NT2/D1 (cell line): ENCODE results near the gene DSTYK.
"Not testable (repeated sequence)": the region's sequence is repeated elsewhere in the genome, so short reads cannot be mapped to it uniquely, and the experiment has no call there.

ENCODE experiments used
- DNase-seq: peaks from one replicate; pipeline ENCODE4 v3.0.0-alpha.2; 2011; ENCODE audit warnings: low read depth, low spot score
- H3K27me3 ChIP-seq: 2 replicates; pipeline ENCODE4 v1.6.0; 2011; ENCODE audit warnings: mild to moderate bottlenecking; ENCODE audit not compliant: insufficient read length, insufficient read depth
- H3K36me3 ChIP-seq: 2 replicates; pipeline ENCODE4 v1.6.1; 2011; ENCODE audit warnings: mild to moderate bottlenecking, low read length, mixed read lengths; ENCODE audit not compliant: insufficient read depth, insufficient read length
- H3K4me1 ChIP-seq: 2 replicates; pipeline ENCODE4 v1.5.1; 2011; ENCODE audit not compliant: insufficient read depth, insufficient read length
- H3K4me3 ChIP-seq: 2 replicates; pipeline ENCODE4 v1.5.1; 2011; ENCODE audit warnings: low read depth; ENCODE audit not compliant: insufficient read length
- H3K9ac ChIP-seq: 2 replicates; pipeline ENCODE4 v1.6.0; 2011; ENCODE audit warnings: low read depth; ENCODE audit not compliant: insufficient read length
- H3K9me3 ChIP-seq: 2 replicates; pipeline ENCODE4 v1.5.1; 2011; ENCODE audit warnings: mild to moderate bottlenecking, low read length; ENCODE audit not compliant: insufficient read depth
- SUZ12 ChIP-seq: IDR thresholded peaks from 2 replicates; pipeline ENCODE4 v1.6.1; 2011; ENCODE audit not compliant: insufficient read length, insufficient read depth; ENCODE audit errors: extremely low read depth
- YY1 ChIP-seq: IDR thresholded peaks from 2 replicates; pipeline ENCODE4 v1.6.1; 2011; ENCODE audit not compliant: insufficient read length, insufficient read depth
- ZNF274 ChIP-seq: IDR thresholded peaks from 2 replicates; pipeline ENCODE4 v1.6.1; 2011; ENCODE audit warnings: mild to moderate bottlenecking, low read depth, low read length

Gene DSTYK

DNA sequence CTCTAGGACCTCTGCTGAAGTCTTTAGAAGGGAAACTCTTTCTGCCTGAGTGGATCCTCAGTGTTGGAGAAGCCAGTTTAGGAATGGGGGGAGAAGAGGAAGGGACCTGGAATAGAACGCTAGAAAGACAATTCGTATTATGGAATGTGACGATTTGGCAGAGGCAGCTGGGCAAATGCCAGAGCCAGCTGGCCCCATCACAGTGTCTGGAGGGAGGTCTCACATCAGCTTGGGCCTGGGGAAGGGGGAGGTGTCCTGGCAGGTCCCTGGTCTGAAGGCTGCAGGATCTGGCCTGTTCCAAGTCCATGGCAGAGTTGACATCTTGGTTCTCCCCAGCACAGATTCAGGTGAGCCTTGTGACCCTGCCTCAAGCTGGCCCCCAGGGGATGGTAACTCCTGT lies 27.6 kb upstream of the DSTYK start:
- DNase-seq: no peak
- Histone ChIP-seq H3K9me3 (no peaks in the 10 kb centered on the region), H3K27me3 (no peaks in the 10 kb centered on the region), H3K36me3 (peaks cover 13% of the 10 kb centered on the region), H3K4me1 (no peaks in the 10 kb centered on the region), H3K9ac (no peak overlapping the region), H3K4me3 (no peak overlapping the region)
- TF ChIP-seq ZNF274: no peak
- no peak for TF ChIP-seq YY1
- no peak for TF ChIP-seq SUZ12

DNA sequence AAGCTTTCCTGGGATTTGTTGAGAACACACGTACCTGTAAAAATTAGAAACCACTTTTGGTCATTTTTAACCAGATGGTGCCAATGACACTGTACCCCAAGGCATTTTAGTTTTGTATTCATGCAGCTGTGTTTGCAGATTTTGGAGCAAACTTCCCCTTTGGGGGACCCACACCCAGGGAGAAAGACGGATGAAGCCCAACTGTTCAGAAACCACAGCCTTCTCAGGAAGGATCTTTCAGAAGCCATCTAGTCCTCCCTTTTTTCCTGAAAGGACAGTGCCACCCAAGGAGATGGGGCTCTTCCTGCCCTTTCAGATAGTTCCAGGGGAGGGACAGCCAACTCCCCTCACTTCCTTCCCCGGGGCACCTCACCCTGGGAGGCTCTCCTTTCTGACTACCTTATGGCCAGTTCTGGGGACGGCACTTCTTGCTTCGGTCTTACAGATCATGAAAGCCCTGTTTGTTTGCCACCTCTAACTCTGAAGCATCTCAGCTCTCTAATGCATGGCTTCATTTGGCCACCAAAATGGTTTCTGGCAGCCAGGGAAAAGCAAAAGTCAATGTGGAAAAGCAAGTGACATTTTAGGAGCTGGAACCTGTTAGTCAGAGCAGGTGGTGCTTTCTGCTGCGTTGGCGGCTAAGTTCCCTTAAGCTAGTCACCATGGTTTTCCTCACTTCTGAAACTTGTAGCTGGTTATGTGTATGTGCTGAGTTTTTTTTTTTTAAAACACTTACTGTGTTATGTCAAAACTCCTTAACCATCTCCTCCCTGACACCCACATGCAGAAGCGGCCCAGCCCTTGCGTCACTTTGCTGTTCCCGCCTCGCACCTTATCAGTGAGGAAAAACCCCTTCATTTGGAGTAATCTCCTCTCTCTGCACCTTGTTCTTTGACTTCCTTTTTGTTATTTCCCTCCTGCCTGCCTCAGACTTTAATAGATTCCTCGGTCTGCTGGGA lies 26.3 kb upstream of the DSTYK start:
- Histone ChIP-seq H3K27me3 (no peaks in the 10 kb centered on the region), H3K36me3 (peaks cover 11% of the 10 kb centered on the region), H3K9me3 (no peaks in the 10 kb centered on the region), H3K9ac (no peak overlapping the region), H3K4me1 (no peaks in the 10 kb centered on the region), H3K4me3 (no peak overlapping the region)
- DNase-seq: no peak
- TF ChIP-seq SUZ12 (no peak), YY1 (no peak), ZNF274 (no peak)

GRCh38 chr1:205236951-205237475 lies 25.5 kb upstream of the DSTYK start:
- DNase-seq: no peak
- H3K9ac ChIP-seq: no peak overlapping the region
- H3K4me3 ChIP-seq: no peak overlapping the region
- H3K27me3 ChIP-seq: no peaks in the 10 kb centered on the region
- peaks cover 9% of the 10 kb centered on the region for H3K36me3 ChIP-seq
- no peaks in the 10 kb centered on the region for H3K4me1 ChIP-seq
- TF ChIP-seq SUZ12: no peak
- TF ChIP-seq YY1: no peak
- no peak for TF ChIP-seq ZNF274
- no peaks in the 10 kb centered on the region for H3K9me3 ChIP-seq

GRCh38 chr1:205236526-205236925 lies 25.0 kb upstream of the DSTYK start:
- H3K36me3 ChIP-seq: peaks cover 4% of the 10 kb centered on the region
- H3K4me3 ChIP-seq: no peak overlapping the region
- H3K9me3 ChIP-seq: no peaks in the 10 kb centered on the region
- no peaks in the 10 kb centered on the region for H3K27me3 ChIP-seq
- no peak for DNase-seq
- H3K9ac ChIP-seq: no peak overlapping the region
- TF ChIP-seq YY1 (no peak), SUZ12 (no peak), ZNF274 (no peak)
- H3K4me1 ChIP-seq: no peaks in the 10 kb centered on the region

DNA sequence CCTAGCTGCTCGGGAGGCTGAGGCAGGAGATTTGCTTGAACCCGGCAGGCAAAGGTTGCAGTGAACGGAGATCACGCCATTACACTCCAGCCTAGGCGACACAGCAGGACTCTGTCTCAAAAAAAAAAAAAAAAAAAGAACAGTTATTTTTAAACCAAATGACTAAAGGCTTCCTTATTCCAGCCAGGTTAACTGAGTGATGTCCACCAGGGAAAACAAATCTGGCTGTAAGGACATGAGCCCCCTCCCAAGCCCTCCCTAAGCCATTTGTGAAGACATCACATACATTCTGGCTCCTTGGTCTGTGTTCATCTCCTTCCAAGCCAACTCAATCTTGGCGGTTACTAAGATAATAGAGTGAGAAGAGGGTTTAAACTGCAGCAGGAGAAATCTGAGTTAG lies 24.4 kb upstream of the DSTYK start:
- Histone ChIP-seq H3K4me1 (no peaks in the 10 kb centered on the region), H3K9me3 (no peaks in the 10 kb centered on the region), H3K9ac (no peak overlapping the region), H3K36me3 (no peaks in the 10 kb centered on the region), H3K4me3 (no peak overlapping the region), H3K27me3 (no peaks in the 10 kb centered on the region)
- DNase-seq: no peak
- no peak for TF ChIP-seq SUZ12
- no peak for TF ChIP-seq YY1
- TF ChIP-seq ZNF274: no peak

GRCh38 chr1:205233986-205234385 lies 22.5 kb upstream of the DSTYK start:
- H3K4me1 ChIP-seq, DNase-seq, H3K9ac ChIP-seq, H3K27me3 ChIP-seq, H3K36me3 ChIP-seq, H3K4me3 ChIP-seq, H3K9me3 ChIP-seq: not testable (repeated sequence)

DNA sequence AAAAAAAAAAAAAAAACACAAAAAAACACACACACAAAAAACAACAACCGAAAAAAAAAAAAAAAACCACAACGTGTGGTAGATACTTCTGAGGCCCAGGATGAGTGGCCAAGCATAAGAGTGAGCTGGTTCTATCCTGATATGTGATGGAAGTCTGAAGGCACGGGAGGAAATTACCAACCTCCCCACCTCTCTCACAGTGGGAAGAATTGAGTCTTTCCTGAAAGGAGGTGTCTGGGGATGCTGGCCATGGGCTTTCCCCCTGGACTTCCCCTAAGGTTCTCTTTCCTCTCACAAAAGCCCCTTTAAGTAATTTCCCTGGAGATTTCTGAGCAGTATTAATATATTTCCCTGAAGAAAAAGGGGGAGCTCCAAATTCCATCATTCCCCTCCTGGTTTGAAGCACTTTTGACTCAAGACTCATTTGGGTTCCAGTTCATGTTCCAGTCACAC lies 21.5 kb upstream of the DSTYK start:
- Histone ChIP-seq H3K9ac (no peak overlapping the region), H3K4me1 (peaks cover 8% of the 10 kb centered on the region), H3K27me3 (peaks cover 10% of the 10 kb centered on the region), H3K4me3 (no peak overlapping the region), H3K9me3 (no peaks in the 10 kb centered on the region), H3K36me3 (no peaks in the 10 kb centered on the region)
- no peak for DNase-seq
- TF ChIP-seq SUZ12 (no peak), YY1 (no peak), ZNF274 (no peak)
